GM21381 (cell line): Measurements from ENCODE around the gene RECQL5.

Experiments
- ATAC-seq: cut with Tn5 transposase; IDR thresholded peaks from one replicate; pipeline ENCODE4 v1.9.1; 2021; ENCODE audit warnings: mild to moderate bottlenecking, moderate library complexity; ENCODE audit not compliant: unreplicated experiment

RECQL5 gene

DNA sequence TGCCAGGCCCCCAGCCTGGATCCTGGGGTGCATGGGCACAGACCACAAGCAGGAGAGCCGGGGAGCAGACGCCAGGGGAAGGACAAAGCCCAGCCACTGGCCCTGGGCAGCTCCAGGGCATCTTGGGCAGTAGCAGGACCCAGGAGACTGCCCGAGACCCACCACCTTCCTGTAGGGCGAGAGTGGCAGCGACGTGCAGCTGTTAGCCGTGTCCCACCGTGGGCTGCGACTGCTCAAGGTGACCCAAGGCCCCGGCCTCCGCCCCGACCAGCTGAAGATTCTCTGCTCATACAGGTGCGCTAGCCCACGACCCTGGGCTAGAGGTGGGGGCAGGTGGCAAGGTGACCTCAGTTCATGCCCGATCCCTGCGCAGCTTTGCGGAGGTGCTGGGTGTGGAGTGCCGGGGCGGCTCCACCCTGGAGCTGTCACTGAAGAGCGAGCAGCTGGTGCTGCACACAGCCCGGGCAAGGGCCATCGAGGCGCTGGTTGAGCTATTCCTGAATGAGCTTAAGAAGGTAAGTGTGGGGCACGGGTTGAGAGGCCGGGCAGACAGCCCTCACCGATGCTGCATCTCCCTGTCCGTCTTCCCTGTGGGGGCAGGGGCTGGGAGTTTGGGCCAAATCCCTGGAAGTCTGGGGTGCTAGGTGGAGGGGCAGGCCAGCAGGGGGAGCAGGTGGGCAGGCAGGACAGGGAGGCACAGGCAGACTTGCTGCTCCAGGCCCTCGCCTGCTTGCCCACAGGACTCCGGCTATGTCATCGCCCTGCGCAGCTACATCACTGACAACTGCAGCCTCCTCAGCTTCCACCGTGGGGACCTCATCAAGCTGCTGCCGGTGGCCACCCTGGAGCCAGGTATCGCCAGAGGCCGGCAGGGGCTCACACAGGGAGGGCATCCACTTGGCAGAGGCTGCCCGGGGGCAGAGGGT is 47.2 kb downstream of the RECQL5 start:
- no peak for ATAC-seq

- no peak for ATAC-seq
These were observed 49.3 kb downstream of the RECQL5 start for GRCh38 chr17:75617675-75618074.

DNA sequence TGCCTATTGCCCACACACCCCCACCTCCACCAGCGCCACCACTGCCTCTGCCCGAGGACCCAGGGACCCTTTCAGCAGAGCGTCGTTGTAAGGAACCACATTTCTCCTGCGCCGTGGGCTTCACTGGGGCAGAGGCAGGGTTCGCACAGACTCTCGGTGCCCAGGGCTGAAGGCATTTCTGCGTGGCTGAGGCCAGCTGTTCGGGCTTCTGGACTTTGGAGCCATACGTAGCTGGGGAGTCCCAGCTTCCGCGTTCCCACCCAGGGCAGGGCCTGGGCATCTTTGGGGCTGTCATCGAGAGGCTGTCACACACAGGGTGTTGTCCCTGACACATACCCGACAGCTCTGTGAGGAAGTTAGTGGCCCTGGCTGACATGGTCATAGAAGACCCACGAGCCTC is 49.7 kb downstream of the RECQL5 start:
- no peak for ATAC-seq

DNA sequence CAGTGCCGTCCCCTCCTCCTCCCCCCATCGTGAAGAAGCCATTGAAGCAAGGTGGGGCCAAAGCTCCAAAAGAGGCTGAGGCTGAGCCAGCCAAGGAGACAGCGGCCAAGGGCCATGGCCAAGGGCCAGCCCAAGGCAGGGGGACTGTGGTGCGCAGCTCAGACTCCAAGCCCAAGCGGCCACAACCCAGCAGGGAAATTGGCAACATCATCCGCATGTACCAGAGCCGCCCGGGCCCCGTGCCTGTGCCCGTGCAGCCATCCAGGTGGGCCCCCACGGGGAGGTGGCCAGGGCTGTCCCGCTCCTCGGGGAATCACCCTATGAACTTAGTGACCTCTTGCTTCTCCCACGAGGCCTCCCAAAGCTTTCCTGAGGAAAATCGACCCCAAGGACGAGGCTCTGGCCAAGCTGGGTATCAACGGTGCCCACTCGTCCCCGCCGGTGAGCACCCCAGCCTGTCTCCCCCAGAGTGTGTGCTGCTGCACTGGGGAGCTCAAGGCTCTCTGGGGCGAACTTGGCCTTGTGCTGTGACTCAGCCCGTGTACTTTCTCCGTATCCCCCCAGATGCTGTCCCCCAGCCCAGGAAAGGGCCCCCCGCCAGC is 50.3 kb downstream of the RECQL5 start:
- ATAC-seq: no peak

DNA sequence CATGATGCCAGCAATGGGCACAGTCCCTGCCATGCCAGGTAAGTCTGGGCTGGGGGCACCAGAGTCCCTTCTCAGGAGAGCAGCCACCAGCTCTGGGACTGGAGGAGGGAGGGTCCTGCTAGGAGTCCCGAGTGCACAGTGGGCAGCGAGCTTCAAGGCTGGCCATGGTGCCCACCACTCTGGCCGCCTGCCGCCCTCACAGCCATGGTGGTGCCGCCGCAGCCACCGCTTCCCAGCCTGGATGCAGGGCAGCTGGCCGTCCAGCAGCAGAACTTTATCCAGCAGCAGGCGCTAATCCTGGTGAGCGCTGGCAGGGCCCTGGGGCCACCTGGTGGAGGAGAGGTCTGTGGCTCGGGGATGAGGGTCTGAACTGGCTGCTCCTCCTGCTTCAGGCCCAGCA is 51.7 kb downstream of the RECQL5 start:
- ATAC-seq: no peak

DNA sequence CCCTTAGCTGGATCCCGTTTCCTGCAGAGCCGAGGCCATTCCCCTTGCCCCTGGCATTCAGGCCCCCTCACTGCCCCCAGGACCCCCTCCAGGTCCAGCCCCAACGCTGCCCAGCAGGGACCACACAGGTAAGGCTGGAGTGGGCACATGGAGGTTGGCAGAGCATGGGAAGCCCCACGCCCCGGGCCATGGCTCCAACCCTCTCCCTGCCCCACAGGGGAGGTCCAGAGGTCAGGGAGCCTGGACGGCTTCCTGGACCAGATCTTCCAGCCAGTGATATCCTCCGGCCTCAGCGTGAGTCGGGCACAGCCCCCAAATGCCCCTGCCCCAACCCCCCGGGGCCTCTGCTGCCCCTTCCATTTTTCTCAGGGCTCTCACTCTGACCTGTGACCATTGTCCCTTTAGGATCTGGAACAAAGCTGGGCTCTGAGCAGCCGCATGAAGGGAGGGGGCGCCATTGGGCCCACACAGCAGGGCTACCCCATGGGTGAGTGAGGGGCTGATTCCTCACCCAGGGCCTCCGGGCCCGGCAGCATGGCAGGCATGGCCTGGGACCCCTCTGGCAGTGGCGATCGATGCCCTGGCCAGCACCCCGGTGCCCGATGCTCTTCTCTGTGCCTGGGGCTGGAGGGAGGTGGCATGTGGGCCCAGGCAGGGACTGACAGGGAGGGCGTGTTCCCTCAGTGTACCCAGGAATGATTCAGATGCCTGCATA is 52.2 kb downstream of the RECQL5 start:
- no peak for ATAC-seq

- ATAC-seq: no peak
These were observed 52.9 kb downstream of the RECQL5 start for GRCh38 chr17:75614006-75614405.

GRCh38 chr17:75612906-75613626 is 53.9 kb downstream of the RECQL5 start:
- no peak for ATAC-seq

DNA sequence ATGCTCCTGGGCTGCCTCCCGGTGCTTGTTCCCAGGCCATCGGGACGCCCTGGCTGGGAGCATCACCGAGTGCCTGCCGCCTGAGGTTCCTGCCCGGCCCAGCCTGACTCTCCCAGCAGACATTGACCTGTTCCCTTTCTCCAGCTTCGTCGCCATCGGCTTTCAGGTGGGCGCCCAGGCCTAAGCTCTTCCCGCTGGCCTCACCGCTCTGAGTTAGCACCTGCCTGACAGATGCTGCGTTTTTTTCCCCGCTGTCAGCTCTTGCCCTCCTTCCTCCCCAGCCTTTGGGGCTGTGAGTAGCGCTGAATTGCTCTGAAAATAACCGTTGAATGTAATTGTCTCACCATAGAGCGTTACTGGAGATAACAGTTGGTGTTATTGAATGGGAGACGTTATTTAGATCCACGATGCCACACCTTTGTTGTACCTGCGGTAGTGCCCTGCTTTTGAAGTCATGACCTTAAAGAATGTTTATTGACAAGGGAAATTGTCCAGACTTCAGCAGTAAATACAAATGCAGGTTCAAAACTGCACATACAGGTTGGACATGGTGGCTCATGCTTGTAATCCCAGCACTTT is 55.0 kb downstream of the RECQL5 start:
- ATAC-seq: no peak

DNA sequence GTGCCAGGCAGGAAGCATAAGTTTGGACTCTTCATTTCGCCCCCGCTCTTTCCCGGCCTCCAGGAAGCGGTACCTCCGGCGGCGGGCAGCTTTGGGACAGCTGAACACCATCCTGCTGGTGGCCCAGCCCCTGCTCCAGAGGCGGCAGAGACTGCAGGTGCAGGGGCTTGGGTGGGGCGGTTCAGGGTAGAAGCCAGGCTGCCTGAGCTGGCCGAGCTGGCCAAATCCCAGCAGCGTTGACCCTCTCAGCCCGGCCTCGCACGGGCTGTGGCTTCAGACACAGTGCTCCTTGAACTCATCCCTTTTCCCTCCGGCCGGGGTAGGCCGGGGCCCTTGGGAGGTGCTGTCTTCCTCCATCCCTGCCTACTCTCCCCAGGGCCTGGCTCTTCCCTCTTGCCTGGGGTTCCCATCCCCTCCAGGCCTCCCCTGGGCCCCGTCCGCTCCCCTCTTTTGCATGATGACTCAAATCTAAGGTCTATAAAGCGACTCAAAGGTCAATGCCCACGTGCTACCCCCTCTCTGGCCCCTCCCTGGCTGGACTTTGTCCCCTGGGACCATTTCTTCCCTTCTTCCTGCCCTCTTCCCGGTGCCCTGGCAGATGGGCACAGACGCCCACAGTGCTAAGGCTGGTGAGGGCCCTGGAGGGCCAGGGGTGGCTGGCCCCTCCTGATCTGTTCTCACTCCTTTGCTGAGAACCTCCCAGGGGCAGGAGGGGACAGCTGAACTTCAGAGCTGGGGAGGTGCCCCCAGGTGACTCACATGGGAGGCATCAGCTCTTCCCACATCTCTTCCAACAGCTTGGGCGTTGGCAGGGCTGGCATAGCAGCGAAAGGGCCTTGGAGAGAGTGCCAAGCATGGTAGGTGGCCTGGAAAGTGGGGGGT is 56.6 kb downstream of the RECQL5 start:
- no peak for ATAC-seq

- ATAC-seq: no peak
These were observed 59.9 kb downstream of the RECQL5 start for GRCh38 chr17:75607086-75607485.

DNA sequence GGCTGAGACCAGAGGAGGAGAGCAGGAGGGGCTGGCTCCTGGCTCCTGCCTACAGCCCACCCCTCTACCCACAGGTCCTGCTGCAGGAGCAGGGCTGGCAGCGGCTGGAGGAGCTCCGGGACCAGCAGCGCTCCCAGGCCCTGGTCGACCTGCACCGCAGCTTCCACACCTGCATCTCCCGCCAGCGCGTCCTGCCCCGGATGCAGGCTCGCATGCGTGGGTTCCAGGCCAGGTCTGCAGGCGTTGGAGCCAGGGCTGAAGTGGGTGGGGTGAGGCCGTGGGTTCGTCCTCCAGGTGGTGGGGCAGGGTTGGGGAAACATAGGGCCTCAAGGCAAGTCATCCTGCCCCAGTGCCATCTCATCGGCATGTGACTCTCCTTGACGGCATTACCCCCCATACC is 61.2 kb downstream of the RECQL5 start:
- ATAC-seq: no peak

- no peak for ATAC-seq
These were observed 62.8 kb downstream of the RECQL5 start for GRCh38 chr17:75604034-75604695.

DNA sequence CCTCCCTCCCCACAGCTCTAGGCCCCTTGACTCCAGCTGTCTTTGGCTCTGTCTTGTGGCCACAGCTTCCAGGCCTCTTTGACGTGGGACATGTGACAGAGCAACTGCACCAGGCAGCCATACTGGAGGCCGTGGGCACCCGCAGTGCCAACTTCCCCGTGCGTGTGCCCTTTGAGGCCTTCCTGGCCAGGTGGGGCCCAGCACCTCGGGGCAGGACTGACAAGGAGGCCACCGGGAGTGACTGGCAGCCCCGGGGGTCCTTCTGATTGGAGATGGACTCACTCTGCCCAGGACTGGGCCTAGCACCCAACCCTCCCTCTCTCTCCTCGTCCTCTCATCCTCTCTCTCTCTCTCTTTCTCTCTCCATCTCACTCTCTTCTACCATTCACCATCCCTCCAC is 63.8 kb downstream of the RECQL5 start:
- no peak for ATAC-seq

DNA sequence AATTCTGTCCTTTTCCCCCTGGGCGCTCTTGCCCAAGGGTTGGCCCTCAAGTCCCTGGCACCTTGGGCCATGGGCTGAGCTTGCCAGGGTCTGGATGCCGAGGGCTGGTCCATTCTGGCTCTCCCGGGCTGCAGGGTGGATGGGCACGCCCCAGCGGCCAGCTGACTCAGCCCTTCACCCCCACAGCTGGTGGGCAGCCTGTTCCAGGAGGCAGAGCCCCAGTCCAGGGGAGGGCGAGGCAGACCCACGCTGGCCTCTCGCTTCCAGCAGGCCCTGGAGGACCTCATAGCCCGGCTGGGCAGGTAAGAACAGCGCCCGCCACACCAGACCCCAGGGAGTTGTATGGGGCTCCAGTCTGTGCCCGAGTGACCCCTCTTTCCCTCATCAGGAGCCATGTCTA is 64.3 kb downstream of the RECQL5 start:
- ATAC-seq: no peak

DNA sequence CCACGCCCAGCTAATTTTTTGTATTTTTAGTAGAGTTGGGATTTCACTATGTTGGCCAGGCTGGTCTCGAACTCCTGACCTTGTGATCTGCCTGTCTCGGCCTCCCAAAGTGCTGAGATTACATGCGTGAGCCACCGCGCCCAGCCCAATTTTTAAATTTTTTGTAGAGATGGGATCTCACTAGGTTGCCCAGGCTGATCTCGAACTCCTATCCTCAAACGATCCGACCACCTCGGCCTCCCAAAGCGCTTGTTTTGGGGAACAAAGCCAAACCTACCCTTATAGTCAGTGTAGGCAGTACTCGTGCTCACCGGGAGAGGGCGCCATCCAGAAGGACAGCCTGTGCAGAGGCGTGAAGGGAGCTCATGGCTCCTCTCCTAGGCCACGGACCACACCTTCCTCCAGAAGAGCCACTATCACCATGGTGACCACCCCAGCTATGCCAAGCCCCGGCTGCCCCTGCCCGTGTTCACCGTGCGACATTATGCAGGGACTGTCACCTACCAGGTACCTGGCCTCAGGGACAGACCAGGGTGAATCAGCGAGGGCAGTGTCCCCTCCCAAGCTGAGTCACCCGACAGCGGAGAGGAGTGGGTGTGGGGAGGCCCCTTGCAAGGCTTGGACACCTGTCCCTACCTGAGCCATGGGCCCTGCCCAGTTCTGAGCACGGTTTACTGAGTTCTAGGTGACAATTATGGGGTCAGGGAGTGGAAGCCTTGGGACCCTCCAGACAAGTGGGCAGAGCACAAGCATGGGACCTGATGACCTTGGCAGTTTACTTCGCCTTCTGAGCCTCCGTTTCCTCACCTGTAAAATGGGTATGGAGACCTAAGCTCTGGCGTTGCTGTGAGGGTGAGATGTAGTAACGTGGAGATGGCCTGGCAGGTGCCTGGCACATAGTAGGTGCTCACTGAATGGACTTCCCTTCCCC is 65.6 kb downstream of the RECQL5 start:
- ATAC-seq: no peak

DNA sequence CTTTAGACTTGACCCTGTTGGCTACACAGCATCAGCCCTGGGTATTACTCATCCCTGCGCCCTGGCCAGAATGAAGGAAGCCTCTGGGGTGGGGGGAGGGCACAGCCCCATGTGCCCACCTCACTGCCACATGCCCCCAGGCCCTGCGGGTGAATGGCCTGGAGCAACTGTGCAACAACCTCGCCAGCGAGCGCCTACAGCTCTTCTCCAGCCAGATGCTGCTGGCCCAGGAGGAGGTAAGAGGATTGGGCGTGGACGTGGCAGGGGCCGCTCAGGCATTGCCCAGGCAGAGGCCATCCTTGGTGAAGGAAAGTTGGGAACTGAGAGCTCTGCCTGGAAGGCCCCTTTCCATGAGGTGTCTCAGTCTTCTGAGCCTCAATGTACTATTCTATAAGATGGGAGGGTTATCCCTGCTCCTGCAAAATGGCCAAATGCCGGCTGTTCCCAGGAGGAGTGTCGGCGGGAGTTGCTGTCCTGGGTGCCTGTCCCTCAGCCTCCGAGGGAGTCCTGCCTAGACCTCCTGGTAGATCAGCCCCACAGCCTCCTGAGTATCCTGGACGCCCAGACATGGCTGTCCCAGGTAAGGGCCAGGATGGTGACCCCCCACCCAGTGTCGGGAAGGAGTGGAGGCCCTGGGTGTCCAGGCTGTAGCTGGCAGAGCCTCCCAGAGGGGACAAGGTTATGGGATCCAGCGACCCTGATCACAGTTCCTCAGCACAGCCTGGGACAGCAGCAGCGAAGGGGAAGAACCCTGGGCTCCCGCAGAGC is 70.5 kb downstream of the RECQL5 start:
- no peak for ATAC-seq
